Measurements from ENCODE around the gene MEI1.

DNA sequence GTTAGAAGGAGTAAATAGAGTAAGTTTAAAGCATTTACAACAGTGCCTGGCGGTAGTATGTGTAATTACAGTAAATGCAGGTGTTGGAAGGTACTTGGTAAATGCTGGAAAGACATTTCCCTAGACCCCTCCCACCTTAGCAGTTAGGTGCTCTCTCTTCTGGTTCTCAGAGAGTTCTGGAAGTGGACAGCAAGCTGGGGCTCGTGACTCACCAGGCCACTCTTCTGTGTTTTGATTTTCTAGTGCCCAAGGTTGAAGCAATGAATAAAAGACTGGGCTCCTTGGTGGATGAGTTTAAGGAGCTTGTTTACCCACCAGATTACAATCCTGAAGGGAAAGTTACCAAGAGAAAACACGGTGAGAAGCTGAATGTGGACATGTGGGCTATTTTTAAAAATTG lies 38.2 kb upstream of the MEI1 start:
- TF ChIP-seq, protein P1, sequence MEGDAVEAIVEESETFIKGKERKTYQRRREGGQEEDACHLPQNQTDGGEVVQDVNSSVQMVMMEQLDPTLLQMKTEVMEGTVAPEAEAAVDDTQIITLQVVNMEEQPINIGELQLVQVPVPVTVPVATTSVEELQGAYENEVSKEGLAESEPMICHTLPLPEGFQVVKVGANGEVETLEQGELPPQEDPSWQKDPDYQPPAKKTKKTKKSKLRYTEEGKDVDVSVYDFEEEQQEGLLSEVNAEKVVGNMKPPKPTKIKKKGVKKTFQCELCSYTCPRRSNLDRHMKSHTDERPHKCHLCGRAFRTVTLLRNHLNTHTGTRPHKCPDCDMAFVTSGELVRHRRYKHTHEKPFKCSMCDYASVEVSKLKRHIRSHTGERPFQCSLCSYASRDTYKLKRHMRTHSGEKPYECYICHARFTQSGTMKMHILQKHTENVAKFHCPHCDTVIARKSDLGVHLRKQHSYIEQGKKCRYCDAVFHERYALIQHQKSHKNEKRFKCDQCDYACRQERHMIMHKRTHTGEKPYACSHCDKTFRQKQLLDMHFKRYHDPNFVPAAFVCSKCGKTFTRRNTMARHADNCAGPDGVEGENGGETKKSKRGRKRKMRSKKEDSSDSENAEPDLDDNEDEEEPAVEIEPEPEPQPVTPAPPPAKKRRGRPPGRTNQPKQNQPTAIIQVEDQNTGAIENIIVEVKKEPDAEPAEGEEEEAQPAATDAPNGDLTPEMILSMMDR (IDR thresholded peaks at IDR 0.05): no peak
- TF ChIP-seq EZH2 (IDR thresholded peaks at IDR 0.05; ENCODE audit: borderline replicate concordance, insufficient read depth, low read depth, low read length, poor library complexity, severe bottlenecking): no peak

All from B cell (primary cell).